ENCODE results near the gene CACNA1D.

The CACNA1D gene

GRCh38 chr3:53482227-53482626 is 12.2 kb upstream of the CACNA1D start:
- TF ChIP-seq CTCF (IDR thresholded peaks at IDR 0.05), result no peak

DNA sequence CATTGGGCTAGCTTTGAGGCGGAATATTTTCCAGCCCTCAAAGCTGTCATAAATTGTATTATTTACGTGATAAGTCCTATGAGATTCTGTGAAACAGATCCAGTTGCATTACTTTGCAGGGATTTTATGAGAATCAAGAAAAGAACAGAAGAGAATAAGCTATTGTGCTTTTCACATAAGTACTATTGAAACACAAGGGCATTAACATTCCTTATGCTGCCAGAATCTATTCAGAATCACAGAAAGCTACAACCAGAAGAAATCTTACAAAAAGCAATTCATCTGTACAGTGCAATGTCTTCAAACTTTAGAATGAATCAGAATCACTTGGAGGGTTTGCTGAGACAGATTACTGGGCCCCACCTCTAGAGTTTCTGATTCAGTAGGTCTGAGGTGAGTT is 10.6 kb upstream of the CACNA1D start:
- no peak for TF ChIP-seq CTCF (IDR thresholded peaks at IDR 0.05)

DNA sequence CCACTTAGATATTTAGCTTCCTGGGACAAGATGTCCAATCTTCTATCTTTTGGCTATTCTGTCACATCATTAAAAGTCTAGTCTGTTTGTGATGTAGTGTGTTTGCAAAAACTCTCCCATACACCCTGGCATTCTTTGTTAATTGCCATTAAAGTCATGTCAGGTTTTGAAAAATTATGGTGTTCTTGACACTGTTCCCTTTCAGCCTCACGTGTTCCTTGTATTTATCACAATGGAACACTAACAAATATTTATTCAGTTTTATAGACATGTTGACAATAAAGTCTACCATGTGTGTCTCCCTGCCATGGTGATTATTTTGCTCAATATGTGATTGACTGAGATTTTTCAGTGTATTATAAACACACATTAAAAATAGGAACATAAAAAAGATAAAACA is 9.4 kb upstream of the CACNA1D start:
- TF ChIP-seq CTCF (IDR thresholded peaks at IDR 0.05), result no peak

DNA sequence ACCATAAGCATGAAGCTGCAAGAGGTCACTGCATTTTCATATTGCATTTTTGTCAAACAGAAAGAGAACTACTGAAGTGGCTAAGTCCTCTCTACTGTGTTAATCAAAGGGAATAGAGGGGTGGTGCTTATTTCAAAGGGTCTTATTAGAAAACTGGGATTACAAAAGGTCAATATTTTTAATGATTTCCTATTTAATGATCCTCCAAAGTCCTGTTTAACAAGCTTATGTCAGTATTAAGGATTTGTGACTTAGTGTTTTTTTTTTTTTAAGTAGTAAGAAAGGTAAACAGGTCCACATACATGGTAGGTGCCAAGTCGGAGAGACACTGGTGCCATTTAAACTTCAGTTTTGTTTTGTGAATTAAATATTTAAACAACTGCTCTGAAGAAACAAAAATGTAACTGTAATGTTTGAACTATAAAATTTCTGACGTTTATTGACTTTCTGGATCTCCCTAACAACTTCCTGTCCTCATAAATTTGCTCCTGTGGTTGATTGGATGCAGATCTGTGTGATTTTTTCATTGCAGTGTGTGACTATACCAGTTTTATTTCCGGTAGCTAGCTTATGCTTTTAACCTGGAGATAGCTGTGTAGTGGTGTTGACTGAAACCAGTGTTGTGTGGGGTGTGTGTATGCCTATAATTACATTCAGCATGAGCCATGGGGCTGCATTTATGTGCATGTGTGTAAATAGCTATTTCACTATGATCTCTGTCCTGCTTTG is 8.6 kb upstream of the CACNA1D start:
- TF ChIP-seq CTCF (IDR thresholded peaks at IDR 0.05), result no peak

GRCh38 chr3:53486961-53487654 is 7.3 kb upstream of the CACNA1D start:
- TF ChIP-seq CTCF (IDR thresholded peaks at IDR 0.05), result peak; percentile 23; the same call in 1 of the 2 replicates

- no peak for TF ChIP-seq CTCF (IDR thresholded peaks at IDR 0.05)
Observed at GRCh38 chr3:53489386-53489785, 5.0 kb upstream of the CACNA1D start.

DNA sequence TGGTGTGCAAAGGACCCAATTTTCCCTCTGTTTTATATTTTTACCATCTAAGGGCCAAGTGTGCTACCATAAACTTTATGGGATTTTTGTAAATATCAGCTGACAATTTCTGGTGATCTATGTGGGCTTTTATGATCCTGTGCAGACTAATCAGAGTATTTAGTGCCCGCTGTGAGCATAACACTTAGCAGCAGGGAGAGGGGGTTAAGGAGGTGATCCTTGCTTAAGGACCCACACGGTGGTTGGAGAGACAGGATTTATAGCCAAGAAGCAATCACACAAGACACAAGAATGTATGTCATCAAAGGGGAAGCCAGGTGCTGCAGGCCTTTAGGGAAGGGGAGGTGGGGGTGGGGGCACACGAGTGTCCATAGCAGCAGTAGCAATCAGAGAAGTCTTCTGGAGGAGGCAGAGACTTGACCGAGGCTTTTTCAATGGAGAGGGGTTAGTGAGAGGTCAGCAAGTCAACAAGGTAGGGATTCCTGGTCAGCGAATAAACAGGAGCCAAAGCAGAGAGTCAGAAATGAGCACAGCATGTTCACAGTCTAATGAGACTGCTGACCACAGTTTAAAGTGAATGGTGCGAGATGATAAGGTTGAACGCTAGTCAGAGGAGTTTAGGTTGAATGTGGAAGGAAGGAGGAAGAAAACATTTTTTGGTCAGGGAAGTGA is 4.5 kb upstream of the CACNA1D start:
- TF ChIP-seq CTCF (IDR thresholded peaks at IDR 0.05), result no peak

Data from LNCAP (cell line).